Transverse colon (tissue), 4 donors: ENCODE measurements around the gene THSD4. TPM values are rescaled to one million over a fixed set of nuclear protein-coding genes. Genes with fewer than 3 reads are reported as not detected.
"Not testable (repeated sequence)": the region's sequence is repeated elsewhere in the genome, so short reads cannot be mapped to it uniquely, and the experiment has no call there.

Source experiments
- DNase-seq: peaks from one replicate; pipeline ENCODE4 v3.0.0-alpha.2; 2019
- H3K27ac ChIP-seq, 4 donors: fragments of 200-600 bp; sonication (generic); 2 replicates each; pipeline ENCODE4 v1.5.1; 2016 to 2018; ENCODE audit warnings: inconsistent platforms in 4 of 4
- H3K27me3 ChIP-seq: fragments of 200-600 bp; sonication (generic); 2 replicates; pipeline ENCODE4 v1.5.1; 2017; ENCODE audit warnings: inconsistent platforms
- H3K36me3 ChIP-seq, 4 donors: fragments of 200-600 bp; sonication (generic); 2 replicates each; pipeline ENCODE4 v1.5.1; 2017 to 2019; ENCODE audit warnings: inconsistent platforms in 4 of 4
- H3K4me1 ChIP-seq, 4 donors: fragments of 200-600 bp; sonication (generic); 2 replicates each; pipeline ENCODE4 v1.5.1; 2017 to 2020; ENCODE audit warnings: inconsistent platforms in 4 of 4
- H3K4me3 ChIP-seq, 4 donors: fragments of 200-600 bp; sonication (generic); 1 replicate in 1 of 4; 2 replicates in 3 of 4; pipeline versions ENCODE4 v1.5.1 to v1.6.1; 2017 to 2019; ENCODE audit warnings: inconsistent platforms in 4 of 4
- H3K9me3 ChIP-seq, 2 donors: fragments of 200-600 bp; sonication (generic); 2 replicates each; pipeline ENCODE4 v1.5.1; 2017 to 2019; ENCODE audit warnings: inconsistent platforms in 2 of 2
- CTCF ChIP-seq, 5 experiments: fragments of 200-600 bp in 3 of 5; fragments of 450-650 bp in 2 of 5; sonication (generic) in 3 of 5; IDR thresholded peaks; 1 replicate in 2 of 5; 2 replicates in 3 of 5; pipeline ENCODE4 v1.5.1; 2016 to 2017; ENCODE audit warnings: antibody characterized with exemption in 5 of 5, inconsistent platforms in 3 of 5, mild to moderate bottlenecking in 2 of 5, moderate library complexity in 1 of 5
- EP300 ChIP-seq: sonication (generic); formaldehyde crosslinking; IDR thresholded peaks from one replicate; pipeline ENCODE4 v1.6.1; 2017; ENCODE audit warnings: antibody characterized with exemption, low read depth
- POLR2A ChIP-seq: fragments of 450-650 bp; IDR thresholded peaks from one replicate; pipeline ENCODE4 v1.6.1; 2016; ENCODE audit warnings: antibody characterized with exemption, mild to moderate bottlenecking, moderate library complexity
- POLR2AphosphoS5 ChIP-seq, 3 donors: sonication (generic); formaldehyde crosslinking; IDR thresholded peaks; one replicate each; pipeline ENCODE4 v1.6.1; 2016; ENCODE audit warnings: antibody characterized with exemption in 3 of 3
- WGBS, 2 donors: methylation state at CpG; one replicate each; pipeline ENCODE4 v1.1.5; 2018; ENCODE audit warnings: low coverage in 1 of 2; 5-methylcytosine and 5-hydroxymethylcytosine counted together
- in situ Hi-C, 4 donors: fragments of 200-750 bp; cut with MboI; loops; one replicate each; pipeline versions ENCODE4 v1.15.0 to v1.15.1; 2017; ENCODE audit warnings: low sequenced_read_pairs in 3 of 4, low pct_ligation_motif_present in 1 of 4, low pct_unique_long_range_greater_than_20kb in 1 of 4
- intact Hi-C: fragments of 100-400 bp; cut with DNase I; formaldehyde crosslinking; loops from one replicate; pipeline ENCODE4 v1.15.1; 2023; ENCODE audit warnings: low total_unique reads
- total RNA-seq, 4 donors: library from RNA; depleted of rRNA; stranded (reverse); fragments of >200 nt; gene quantifications; one replicate each; pipeline ENCODE4 v1.1.0, GENCODE V29; 2016

The THSD4 gene
- total RNA-seq, 4 donors from 2014 or later, result 13.3 to 57.2 (median 47.4) TPM

- no peak for TF ChIP-seq POLR2A
- no peak for TF ChIP-seq POLR2AphosphoS5 (IDR thresholded peaks at IDR 0.05)
- TF ChIP-seq CTCF (IDR thresholded peaks at IDR 0.05), result no peak
- TF ChIP-seq EP300, result no peak
- peaks cover 5 to 13% of the 10 kb centered on the region in 2 donors for H3K9me3 ChIP-seq
- H3K27ac ChIP-seq, result no peak overlapping the region
- H3K4me1 ChIP-seq, result no peaks in the 10 kb centered on the region
- H3K36me3 ChIP-seq, result peaks cover 0 to 4% (median 0%) of the 10 kb centered on the region in 4 donors
- in situ Hi-C loops (no loop called here), intact Hi-C loops (no loop called here)
- no peak for DNase-seq
- WGBS, 2 donors, result 49 to 65% methylated on average over 5 of the region's 5 CpGs
- no peak overlapping the region for H3K4me3 ChIP-seq
- no peaks in the 10 kb centered on the region for H3K27me3 ChIP-seq
These were observed 53.0 kb downstream of the THSD4 start for GRCh38 chr15:71168166-71168834.

- intact Hi-C loops, result no loop called here
These were observed 54.9 kb downstream of the THSD4 start for GRCh38 chr15:71170163-71170562.

DNA sequence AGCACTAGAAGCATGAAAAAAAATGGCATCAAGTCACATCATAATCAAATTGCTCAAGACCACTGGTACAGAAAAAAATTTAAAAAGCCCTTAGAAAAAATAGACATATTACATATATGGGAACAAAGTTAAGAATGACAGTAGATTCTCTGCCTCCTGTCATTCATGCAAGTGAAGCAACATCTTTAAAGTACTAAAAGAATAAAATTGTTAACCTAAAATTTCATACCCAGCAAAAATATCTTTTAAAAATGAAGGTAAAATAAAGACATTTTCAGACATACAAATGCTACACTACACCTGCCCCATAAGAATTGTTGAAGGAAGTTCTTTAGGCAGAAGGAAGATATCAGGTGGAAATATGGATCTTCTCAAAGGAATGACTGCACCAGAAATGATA, 55.9 kb downstream of the THSD4 start:
- H3K27me3 ChIP-seq, result no peaks in the 10 kb centered on the region
- intact Hi-C loops (no loop called here), in situ Hi-C loops (no loop called here)
- H3K36me3 ChIP-seq, result peaks cover 0 to 4% (median 0%) of the 10 kb centered on the region in 4 donors
- H3K4me1 ChIP-seq, result no peaks in the 10 kb centered on the region
- no peak for DNase-seq
- H3K9me3 ChIP-seq, result peaks cover 5 to 17% of the 10 kb centered on the region in 2 donors
- H3K27ac ChIP-seq, result no peak overlapping the region
- no peak overlapping the region for H3K4me3 ChIP-seq
- no peak for TF ChIP-seq CTCF (IDR thresholded peaks at IDR 0.05)
- no peak for TF ChIP-seq POLR2A
- TF ChIP-seq POLR2AphosphoS5 (IDR thresholded peaks at IDR 0.05), result no peak
- TF ChIP-seq EP300, result no peak

More at GRCh38 chr15:71170163-71170562, 54.9 kb downstream of the THSD4 start:
- peaks cover 0 to 4% (median 0%) of the 10 kb centered on the region in 4 donors for H3K36me3 ChIP-seq
- DNase-seq, result no peak
- H3K4me3 ChIP-seq, result no peak overlapping the region
- H3K9me3 ChIP-seq, result peaks cover 5 to 17% of the 10 kb centered on the region in 2 donors
- H3K4me1 ChIP-seq, result no peaks in the 10 kb centered on the region
- H3K27me3 ChIP-seq, result no peaks in the 10 kb centered on the region
- TF ChIP-seq POLR2AphosphoS5 (IDR thresholded peaks at IDR 0.05), result no peak
- TF ChIP-seq CTCF (IDR thresholded peaks at IDR 0.05), result no peak
- no peak for TF ChIP-seq EP300
- no peak for TF ChIP-seq POLR2A
- no peak overlapping the region for H3K27ac ChIP-seq
- in situ Hi-C loops, result no loop called here

DNA sequence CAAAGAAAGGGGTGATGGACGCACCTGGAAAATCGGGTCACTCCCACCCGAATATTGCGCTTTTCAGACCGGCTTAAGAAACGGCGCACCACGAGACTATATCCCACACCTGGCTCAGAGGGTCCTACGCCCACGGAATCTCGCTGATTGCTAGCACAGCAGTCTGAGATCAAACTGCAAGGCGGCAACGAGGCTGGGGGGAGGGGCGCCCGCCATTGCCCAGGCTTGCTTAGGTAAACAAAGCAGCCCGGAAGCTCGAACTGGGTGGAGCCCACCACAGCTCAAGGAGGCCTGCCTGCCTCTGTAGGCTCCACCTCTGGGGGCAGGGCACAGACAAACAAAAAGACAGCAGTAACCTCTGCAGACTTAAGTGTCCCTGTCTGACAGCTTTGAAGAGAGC, 59.1 kb downstream of the THSD4 start:
- intact Hi-C loops, H3K27ac ChIP-seq, DNase-seq, H3K27me3 ChIP-seq, in situ Hi-C loops, H3K4me1 ChIP-seq, H3K4me3 ChIP-seq, H3K36me3 ChIP-seq: not testable (repeated sequence)
- WGBS, 2 donors, result 80% methylated on average over 2 of the region's 17 CpGs; no CpG with 5 or more reads in 1 of the 2 donors
- H3K9me3 ChIP-seq, result peaks cover 5 to 17% of the 10 kb centered on the region in 2 donors
